GM18502 (cell line): ENCODE measurements around the gene ZNF629.

Experiments used
- ATAC-seq: cut with Tn5 transposase; IDR thresholded peaks from one replicate; pipeline ENCODE4 v1.9.1; 2021; ENCODE audit warnings: mild to moderate bottlenecking; ENCODE audit not compliant: unreplicated experiment, poor library complexity

ZNF629 gene

DNA sequence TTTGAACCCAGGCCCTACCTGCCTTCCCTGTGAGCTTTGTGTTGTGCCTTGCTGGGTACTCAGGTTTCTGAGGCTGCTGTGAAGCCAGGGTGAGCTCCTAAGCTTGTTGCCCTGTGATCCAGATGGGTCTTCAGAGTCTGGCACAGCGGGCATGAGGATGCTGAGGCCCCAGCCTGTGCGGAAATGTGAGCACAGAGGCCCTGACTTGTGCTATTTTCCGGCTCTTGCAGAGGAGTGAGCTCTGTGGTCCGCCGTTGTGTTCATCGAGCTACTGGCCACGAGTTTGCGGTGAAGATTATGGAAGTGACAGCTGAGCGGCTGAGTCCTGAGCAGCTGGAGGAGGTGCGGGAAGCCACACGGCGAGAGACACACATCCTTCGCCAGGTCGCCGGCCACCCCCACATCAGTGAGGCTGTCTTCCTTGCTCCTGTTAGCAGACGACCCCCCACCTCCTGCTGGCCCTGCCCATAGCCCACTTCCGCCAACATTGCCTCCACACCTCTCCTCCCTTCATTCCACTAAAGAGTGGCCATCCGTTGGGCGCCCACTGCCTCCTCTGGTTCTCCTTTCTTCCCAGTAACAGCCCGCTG lies 36.0 kb downstream of the ZNF629 start:
- ATAC-seq = no peak

DNA sequence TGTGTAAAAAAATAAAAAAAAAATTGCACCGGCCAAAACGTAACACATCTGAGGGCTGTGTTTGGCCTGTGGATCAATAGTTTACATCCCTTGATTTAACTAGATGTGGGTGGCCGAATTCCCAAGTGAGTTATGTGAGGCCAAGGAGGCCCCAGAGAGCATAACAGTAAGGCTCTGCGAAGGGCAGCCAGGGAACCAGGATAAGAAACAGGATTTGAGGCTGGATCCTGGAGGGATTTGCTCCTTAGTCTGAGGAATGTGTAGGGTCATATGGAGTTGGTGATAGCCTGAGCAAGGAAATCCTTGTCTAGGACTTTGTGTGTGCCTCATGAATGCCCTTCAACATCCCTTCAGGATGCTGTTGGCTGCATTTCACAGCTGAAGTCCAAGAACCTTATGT lies 36.8 kb downstream of the ZNF629 start:
- no peak for ATAC-seq

DNA sequence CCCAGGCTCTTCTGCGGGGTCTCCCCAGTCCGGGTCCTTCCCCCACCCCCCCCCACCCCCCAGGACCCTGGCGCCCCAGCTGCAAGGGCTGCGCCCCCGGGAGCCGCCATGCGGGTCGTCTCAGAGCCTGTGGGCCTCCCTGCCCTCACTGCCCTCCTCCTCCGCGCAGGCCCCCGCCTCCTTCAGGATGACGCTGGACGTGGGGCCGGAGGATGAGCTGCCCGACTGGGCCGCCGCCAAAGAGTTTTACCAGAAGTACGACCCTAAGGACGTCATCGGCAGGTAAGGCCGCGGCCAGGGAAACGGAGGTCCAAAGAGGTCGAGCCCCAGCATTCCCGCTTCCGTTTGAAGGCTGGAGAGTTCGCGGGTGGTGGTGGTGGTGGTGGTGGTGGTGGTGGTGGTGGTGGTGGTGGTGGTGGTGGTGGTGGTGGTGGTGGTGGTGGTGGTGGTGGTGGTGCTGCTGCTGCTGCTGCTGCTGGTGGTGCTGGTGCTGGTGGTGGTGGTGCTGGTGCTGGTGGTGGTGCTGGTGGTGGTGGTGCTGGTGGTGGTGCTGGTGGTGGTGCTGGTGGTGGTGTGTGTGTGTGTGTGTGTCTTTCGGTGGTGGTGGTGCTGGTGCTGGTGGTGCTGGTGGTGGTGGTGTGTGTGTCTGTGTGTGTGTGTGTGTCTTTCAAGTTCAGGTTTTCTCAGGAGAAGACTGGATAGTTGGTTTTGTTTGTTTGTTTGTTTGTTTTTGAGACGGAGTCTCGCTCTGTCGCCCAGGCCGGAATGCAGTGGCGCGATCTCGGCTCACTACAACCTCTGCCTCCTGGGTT lies 38.2 kb downstream of the ZNF629 start:
- no peak for ATAC-seq

DNA sequence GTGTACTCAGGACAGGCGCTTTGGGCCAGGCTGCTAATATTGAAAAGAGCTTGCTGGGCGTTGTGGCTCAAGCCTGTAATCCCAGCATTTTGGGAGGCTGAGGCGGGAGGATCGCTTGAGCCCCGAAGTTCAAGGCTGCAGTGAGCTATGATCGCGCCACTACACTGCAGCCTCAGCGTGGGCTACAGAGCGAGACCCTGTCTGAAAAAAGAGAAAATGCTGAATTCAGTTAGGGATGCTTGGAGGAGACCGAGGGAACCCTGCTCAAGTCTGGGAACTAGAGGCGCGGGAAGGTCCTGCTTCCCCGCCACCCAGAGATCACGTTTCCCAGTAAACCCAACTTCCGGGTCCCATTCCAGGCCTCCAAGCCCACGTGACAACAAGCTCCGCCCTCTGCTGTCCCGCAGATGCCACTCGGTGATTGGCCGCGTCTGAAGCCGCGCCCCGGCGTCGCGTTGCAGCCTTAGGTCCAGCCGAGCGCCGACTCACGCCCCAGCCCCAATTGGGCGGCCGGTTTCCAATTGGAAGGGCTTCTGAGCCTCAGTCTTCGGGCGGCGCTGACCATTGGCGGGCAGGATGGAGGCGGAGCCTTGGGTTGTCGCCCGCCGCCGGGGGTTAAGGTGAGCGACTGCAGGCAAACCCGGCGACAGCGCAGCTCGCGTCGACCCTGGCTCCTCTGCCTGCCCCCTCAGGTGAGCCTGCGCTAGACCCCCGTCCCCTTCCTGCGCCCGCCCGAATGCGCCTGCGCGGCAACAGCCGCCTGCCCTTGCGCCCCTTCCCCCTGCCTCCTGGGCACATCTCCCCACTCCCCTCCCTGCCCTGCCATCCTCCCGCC lies 39.0 kb downstream of the ZNF629 start, which contains the start of gene PHKG2:
PHKG2 (plus strand) TSS at position 627 of the 835 bp plus-strand sequence. CDS start 396 bp downstream, outside the sequence.
- ATAC-seq = peak; percentile 98

DNA sequence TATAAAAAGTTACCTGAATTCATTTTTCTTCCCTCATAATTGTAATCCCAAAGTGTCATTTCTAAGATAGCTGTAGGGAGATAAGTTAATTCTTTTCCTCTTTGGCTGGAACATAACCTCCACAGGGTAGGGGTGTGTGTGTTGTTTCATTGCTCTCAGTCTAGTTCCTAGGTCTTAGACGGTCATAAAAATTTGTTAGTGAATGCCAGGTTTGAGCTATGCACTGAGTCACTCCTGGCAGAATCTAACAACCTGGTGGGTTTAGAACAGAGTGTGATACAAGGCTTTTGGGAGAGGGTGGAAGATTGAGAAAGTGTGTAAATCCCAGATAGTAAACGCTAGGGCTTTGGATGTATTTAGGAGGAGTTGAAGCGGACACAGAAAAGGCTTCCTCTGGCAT lies 39.7 kb downstream of the ZNF629 start:
- no peak for ATAC-seq

DNA sequence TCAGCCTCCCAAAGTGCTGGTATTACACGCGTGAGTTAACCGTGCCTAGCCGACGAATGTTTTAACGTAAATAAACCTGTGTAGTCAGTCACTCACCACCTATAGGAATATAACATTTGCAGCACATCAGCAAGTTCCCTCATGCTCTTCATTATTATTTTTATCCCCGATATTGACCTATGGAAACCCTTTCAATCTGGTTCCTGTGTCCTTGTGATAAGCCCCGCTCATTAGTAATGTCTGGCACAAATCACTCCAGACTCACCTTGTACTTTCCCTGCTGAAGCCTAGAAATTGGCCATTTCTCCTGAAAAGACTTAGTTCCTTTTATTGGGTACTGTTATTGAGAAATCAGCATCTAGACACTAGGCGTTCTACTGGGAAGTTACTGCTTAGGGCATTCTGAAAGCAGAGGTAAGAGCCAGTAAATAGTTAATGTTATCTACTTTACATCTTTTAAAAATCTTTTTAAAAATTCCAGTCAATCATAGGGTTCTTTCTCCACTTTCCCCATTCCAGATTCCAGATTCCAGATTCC lies 40.3 kb downstream of the ZNF629 start:
- no peak for ATAC-seq

DNA sequence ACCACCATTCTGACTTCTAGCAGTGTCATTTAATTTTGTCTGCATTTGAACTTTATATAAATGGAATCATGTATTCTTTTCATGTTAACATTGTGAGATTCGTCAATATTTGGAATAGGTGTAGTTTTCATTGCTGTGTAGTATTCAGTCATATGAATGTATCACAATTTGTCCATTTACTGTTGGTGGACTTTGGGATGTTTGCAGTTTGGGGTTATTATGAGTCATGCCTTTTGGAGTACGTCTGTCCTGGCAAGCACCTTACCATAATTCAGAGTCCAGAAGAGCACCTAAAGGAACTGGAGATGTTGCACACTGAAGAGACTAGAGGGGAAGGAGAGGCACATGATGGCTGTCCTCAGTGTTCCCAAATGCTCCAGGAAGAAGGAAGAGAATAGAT lies 41.9 kb downstream of the ZNF629 start:
- no peak for ATAC-seq

DNA sequence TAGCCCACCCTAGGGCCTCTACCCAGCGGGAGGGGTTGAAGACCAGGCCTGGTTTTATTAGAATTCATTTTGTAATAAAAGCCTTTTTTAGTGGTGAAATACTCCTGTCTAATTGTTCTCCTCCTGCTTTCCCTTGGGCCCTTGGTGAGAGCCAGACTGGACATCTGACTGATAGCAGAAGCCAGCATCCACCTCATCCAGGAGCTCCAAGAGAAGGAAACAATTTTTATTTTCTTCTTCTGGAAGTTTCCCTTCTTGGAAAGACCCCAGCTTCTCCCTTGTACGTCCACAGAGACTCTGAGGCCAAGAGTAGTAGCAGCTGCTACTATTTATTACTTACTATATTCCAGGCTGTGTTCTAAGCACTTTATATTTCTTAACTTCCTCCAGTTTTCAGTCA lies 42.8 kb downstream of the ZNF629 start:
- ATAC-seq = no peak

DNA sequence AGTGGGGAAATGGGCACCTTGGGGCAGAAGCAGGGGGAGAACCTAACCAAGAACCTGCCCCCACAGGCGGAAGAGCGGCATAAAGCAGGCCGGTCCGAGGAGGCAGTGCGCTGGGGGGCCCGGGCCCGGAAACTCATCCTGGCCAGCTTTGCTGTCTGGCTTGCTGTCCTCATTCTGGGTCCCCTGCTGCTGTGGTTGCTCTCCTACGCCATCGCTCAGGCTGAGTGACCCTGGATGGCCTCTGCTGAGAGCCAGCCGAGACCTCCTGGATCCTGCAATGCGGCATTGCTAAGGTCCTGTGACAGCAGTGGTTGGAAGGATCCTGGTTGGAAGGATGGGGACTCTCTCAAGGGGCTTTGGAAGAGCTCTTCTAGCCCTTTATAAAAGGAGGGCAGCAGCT lies 43.3 kb downstream of the ZNF629 start:
- ATAC-seq = no peak

DNA sequence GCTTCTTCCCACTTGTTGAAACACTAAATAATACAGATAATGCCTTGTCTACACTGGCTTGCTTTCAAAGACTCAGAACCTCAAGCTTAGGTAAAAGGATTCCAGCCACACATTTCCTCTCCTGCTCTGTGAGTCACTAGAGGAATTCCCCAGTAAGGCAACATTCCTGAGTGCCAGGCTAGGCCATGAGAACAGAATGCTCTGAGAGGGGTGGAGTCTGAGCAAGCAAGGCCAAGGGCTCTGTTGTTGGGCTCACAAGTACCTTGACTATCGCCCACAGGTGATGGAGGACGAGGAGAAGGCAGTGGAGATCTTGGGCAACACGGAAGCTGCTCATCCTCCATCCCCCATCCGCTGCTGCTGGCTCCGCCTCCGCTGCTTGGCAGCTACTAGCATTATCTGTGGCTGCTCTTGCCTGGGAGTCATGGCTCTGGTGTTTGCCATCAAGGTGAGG lies 45.5 kb downstream of the ZNF629 start:
- ATAC-seq = no peak

DNA sequence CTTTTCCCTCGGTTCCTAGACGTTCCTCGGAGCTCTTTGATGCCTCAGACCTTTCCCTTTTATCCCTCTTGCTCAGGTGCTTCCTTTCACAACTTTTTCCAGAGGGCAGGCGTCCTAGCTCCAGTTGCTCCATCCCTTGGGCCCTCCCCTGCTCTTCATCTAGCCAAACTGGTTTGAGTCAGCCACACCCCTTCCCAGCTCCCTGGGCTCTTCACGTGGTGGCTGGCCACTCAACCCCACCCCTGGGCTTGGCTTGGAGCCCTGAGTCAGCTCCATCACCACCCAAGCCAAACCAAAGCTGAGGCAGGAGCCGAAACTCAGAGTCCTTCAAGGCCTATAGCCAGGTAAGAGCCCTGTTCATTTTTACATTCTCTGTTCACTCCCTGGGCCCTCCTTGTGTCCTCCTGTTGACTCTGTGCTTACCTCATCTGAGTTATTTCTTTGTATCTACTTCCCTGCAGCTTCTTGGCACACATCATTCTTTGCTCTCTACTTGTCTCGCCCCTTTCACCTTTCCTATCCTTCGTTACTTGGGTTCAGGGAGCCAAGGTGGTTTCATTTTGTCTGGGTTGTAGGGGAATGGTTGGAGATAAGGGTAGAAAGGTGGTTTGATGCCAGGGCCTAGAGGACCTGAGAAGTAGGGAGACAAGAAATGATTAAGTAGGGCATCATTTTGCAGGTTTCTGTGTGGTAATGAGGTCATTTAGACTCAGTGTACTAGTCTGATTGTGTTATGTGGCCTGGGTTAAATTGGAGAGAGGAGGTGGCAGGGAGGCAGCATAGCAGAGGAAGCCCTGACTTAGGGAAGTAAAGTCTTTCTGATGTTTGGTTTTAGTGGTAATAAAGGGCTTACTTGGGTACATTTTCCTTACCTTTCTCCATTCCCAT lies 46.4 kb downstream of the ZNF629 start:
- ATAC-seq = no peak

DNA sequence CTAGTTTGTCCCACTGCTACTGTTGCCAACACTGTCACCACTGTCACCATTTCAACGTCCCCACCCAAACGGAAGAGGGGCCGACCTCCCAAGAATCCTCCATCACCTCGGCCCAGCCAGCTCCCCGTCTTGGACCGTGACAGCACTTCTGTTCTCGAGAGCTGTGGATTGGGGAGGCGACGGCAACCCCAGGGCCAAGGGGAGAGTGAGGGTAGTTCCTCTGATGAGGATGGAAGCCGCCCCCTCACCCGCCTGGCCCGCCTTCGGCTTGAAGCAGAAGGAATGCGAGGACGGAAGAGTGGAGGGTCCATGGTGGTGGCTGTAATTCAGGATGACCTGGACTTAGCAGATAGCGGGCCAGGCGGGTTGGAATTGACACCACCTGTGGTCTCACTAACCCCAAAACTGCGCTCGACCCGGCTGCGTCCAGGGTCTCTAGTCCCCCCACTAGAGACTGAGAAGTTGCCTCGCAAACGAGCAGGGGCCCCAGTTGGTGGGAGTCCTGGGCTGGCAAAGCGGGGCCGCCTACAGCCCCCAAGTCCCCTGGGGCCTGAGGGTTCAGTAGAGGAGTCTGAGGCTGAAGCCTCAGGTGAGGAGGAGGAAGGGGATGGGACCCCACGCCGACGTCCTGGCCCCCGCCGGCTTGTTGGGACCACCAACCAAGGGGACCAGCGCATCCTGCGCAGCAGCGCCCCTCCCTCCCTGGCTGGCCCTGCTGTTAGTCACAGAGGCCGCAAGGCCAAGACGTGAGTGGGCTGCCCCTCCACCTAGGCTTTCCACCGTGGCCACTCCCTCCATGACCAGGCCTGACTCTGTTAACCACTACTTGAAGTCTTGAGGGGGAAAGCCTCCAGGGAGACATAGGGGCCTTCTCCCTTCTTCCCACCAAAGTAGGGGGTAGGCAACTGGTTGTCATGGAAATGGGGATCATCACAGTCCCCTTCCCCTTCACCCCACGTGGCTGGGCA lies 47.7 kb downstream of the ZNF629 start:
- no peak for ATAC-seq

DNA sequence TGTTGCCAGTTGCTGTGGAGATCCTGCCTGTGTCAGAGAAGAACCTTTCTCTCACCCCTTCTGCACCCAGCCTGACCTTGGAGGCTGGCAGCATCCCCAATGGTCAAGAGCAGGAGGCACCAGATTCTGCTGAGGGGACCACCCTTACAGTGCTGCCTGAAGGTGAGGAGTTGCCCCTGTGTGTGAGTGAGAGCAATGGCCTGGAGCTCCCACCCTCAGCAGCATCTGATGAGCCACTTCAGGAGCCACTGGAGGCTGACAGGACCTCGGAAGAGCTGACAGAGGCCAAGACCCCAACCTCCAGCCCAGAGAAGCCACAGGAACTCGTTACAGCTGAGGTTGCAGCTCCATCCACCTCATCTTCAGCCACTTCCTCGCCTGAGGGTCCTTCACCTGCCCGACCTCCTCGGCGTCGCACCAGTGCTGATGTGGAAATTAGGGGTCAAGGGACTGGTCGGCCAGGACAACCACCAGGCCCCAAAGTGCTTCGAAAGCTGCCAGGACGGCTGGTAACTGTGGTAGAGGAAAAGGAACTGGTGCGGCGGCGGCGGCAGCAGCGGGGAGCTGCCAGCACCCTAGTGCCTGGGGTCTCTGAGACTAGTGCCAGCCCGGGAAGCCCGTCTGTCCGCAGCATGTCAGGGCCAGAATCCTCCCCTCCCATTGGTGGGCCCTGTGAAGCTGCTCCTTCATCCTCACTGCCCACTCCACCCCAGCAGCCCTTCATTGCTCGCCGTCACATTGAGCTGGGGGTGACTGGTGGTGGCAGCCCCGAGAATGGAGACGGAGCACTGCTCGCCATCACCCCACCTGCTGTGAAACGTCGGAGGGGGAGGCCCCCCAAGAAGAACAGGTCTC lies 49.0 kb downstream of the ZNF629 start:
- no peak for ATAC-seq

DNA sequence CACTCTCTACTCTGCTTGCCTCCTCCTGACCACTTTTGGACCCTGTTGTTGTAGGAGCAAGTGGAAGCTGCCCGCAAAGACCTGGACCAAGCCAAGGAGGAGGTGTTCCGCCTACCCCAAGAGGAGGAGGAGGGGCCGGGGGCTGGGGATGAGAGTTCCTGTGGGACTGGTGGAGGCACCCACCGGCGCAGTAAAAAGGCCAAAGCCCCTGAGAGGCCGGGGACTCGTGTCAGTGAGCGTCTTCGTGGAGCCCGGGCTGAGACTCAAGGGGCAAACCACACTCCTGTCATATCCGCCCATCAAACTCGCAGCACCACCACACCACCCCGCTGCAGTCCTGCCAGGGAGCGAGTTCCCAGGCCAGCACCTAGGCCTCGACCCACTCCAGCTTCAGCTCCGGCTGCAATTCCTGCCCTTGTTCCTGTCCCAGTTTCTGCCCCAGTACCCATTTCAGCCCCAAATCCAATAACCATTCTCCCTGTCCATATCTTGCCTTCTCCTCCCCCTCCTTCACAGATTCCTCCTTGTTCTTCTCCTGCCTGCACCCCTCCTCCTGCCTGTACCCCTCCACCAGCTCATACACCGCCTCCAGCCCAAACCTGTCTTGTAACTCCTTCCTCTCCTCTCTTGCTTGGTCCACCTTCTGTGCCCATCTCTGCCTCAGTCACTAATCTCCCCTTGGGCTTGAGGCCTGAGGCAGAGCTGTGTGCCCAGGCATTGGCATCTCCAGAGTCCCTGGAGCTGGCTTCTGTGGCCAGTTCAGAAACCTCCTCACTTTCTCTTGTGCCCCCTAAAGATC lies 49.8 kb downstream of the ZNF629 start:
- no peak for ATAC-seq

DNA sequence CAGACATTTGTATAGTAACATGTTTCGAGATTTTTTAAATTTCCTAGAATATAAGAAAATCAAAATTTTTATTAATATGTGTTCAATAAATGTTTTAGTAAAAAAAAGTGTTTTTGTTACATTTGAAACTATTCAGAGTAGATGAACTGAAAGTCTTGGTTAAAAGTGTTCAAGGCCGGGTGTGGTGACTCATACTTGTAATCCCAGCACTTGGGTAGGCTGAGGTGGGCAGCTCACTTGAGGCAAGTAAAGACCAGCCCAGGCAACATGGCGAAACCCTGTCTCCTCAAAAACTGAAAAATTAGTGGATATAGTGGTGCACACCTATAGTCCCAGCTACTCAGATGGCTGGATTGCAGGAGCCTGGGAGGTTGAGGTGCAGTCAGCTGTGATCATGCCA lies 55.6 kb downstream of the ZNF629 start:
- ATAC-seq = no peak

DNA sequence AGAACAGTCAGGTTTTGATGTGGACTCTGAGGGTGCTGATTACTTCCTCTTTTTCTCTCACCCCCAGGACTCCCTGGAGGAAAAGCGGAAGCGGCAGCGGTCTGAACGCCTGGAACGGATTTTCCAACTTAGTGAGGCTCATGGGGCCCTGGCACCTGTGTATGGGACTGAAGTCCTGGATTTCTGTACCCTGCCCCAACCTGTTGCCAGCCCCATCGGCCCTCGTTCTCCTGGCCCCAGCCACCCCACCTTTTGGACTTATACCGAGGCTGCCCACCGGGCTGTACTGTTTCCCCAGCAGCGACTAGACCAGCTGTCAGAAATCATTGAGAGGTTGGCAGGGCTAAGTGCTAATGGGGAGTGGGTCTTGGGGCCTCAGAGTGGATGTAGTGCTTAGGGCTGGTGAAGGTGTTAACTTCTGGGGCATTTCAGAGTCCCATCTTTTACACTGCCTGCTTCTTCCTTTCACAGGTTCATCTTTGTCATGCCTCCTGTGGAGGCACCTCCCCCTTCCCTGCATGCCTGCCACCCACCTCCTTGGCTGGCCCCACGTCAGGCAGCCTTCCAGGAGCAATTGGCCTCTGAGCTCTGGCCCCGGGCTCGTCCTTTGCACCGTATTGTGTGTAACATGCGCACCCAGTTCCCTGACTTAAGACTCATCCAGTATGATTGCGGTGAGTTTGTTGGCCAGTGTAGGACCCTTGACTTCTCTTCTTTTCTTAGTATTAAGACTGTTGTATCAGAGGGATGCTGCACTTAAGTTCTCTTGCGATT lies 57.9 kb downstream of the ZNF629 start:
- no peak for ATAC-seq
